Left renal cortex interstitium (tissue), 4 donors: Measurements from ENCODE around the gene DDHD1. TPM values are rescaled to one million over a fixed set of nuclear protein-coding genes. Genes with fewer than 3 reads are reported as not detected.
A peak's percentile ranks its signal among the peaks of the same experiment; 100 is the strongest.
"Not testable (repeated sequence)": the region's sequence is repeated elsewhere in the genome, so short reads cannot be mapped to it uniquely, and the experiment has no call there.

Experiments used
- DNase-seq, 4 donors: peaks; one replicate each; pipeline ENCODE4 v3.0.0-alpha.2; 2013; ENCODE audit warnings: low read depth in 4 of 4, low spot score in 2 of 4, missing footprints in 1 of 4
- polyA plus RNA-seq, 4 donors: library from polyadenylated mRNA; unstranded; fragments of 120-200 nt; gene quantifications; one replicate each; pipeline ENCODE4 v1.2.1, GENCODE V29; 2013; ENCODE audit not compliant: insufficient read length in 4 of 4

The DDHD1 gene
- polyA plus RNA-seq: 10 to 100 TPM in 2 of 4 donors, 1 to 10 TPM in 2; 7.7 to 15.6 (median 11.1) TPM

- DNase-seq: peak; percentile 47 to 51 (median 48)
These were observed at the start of gene DDHD1 for GRCh38 chr14:53152887-53153701. Gene DDHD1 (minus strand): TSS chr14:53153323. CDS start chr14:53153098, 225 bp downstream.

- no peak for DNase-seq
These were observed 42.8 kb upstream of the DDHD1 start for GRCh38 chr14:53195949-53196348.

GRCh38 chr14:53193193-53193592, 40.1 kb upstream of the DDHD1 start:
- no peak for DNase-seq

- DNase-seq: no peak
These were observed 39.1 kb upstream of the DDHD1 start for GRCh38 chr14:53192052-53192760.

DNA sequence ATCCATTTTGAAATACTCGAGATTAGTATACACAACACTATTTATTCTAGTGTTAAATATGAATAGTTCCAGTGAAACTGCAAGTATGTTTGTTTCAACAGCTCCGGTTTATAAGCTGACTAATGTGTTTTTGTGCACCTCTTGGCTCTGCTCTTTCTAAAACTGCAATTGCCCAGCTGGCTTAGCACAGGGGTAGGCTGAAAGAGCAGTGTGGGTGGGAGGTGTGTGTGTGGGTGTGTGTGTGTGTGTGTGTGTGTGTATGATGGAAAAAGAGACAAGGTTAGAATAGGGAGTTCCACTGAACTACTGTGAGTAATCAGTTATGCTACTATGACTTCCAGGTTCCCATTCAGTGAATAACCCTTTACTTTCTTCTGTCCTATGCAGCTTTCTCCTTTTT, 37.8 kb upstream of the DDHD1 start:
- DNase-seq: no peak

GRCh38 chr14:53187921-53188463, 34.9 kb upstream of the DDHD1 start:
- no peak for DNase-seq

DNA sequence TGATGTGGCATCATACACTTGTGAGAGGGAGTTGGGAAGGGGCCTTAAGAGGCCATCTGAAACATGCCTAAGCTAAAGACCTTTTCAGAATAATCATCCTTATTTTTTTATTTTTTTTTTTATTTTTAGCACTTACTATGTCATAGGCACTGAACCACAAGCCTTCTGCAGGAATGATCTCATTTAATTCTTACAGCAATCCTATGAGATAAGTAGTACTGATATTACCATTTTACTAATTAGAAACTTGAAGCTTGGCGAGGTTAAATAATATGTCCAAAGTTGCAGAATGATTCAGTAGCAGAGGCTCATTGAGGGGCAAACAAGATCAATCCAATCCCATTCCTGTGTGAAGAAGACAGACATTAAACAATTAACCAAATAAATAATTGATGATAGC, 33.4 kb upstream of the DDHD1 start:
- no peak for DNase-seq

DNA sequence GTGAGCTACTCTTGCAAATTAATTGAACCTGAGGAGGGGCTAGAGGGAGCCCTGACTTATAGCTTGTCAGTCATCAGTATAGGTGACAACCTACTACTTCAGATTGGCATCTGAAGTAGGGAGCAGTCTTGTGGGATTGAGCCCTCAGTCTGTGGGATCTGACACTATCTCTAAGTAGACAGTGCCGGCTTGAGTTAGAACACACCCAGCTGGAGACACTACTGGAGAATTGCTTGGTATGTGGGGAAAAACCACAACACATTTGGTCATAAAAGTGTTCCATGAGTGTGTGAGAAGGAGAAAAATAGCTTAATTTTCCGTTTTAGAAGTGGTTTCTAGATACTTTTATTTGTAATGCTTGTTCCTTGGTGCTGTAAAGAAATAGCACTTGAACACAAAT, 30.5 kb upstream of the DDHD1 start:
- no peak for DNase-seq

GRCh38 chr14:53183056-53183455, 29.9 kb upstream of the DDHD1 start:
- DNase-seq: no peak

DNA sequence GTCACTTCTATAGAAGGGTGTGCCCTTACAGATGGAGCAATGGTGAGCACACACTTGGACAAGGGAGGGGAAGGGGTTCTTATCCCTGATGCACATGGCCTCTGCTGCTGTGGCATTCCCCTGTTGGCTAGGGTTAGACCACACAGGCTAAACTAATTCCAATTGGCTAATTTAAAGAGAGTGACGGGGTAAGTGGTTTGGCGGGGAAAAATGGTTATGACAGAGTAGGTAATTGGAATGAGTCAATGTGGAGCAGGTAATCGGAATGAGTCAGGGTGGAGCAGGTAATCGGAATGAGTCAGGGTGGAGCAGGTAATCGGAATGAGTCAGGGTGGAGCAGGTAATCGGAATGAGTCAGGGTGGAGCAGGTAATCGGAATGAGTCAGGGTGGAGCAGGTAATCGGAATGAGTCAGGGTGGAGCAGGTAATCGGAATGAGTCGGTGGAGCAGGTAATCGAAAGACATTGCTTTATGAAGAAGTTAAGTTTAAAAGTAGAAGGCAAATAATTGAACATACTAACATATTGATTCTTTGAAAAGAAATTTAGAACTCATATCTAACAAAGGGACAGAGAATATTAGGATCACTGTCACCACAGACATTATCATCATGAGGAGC, 28.4 kb upstream of the DDHD1 start:
- DNase-seq: not testable (repeated sequence)

DNA sequence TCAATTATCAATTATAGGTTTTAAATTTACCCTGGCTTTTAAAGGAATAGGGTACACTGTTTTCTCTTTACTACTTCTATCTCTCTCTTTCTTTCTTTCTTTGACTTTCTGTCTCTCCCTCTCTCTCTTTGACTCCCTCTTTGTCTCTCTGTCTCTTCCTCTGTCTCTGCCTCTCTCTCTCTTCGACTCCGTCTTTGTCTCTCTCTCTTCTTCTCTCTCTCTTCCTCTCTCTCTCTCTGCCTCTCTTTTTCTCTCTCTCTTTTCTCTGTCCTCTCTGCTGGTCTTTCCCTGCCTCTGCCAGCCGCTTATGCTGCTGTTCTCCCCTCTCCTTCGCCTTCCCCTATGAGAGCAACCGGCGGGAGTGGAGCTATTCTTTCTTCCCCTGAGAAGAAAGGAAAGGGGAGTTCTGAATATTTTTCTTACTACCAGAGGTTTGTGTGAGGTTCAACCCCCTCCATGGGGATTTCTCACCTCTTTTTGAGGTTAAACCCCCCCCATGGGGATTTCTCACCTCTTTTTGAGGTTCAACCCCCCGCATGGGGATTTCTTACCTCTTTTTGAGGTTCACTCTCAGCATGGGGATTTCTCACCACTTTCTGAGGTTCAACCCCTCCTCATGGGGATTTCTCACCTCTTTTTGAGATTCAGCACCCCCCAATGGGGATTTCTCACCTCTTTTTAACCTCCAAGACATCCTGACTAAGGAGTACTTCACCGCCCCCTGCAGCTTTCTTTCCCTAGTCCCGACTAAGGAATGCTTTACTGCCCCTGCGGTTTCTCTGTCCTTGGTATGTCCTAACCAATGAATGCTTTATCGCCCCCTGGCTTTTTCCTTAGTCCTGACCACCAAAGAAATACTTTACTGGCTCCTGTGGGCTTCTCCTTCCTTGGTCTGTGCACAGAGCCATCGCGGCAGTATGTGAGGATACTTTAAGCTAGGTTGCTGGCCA, 27.4 kb upstream of the DDHD1 start:
- no peak for DNase-seq

- DNase-seq: not testable (repeated sequence)
These were observed 26.4 kb upstream of the DDHD1 start for GRCh38 chr14:53179486-53180005.

GRCh38 chr14:53175375-53175774, 22.3 kb upstream of the DDHD1 start:
- DNase-seq: no peak

GRCh38 chr14:53174918-53175317, 21.8 kb upstream of the DDHD1 start:
- DNase-seq: no peak

DNA sequence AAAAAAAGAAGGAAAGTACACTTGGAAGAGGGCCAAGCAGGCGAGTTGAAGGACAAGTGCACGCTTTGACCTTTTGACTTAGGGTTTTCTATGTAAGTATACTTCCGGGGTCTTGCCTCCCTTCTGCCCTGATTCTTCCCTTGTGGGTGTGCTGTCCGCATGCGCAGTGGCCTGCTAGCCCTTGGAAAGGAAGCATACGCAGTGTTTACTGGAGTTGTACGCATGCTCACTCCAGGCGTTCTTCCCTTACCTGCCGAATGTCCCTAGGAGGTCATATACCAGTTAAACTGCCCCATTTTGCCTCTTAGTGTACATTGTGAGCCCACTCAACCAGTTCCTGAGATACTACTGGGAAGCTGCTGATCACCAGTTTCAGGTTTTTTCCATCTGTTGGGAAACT, 15.7 kb upstream of the DDHD1 start:
- no peak for DNase-seq

DNA sequence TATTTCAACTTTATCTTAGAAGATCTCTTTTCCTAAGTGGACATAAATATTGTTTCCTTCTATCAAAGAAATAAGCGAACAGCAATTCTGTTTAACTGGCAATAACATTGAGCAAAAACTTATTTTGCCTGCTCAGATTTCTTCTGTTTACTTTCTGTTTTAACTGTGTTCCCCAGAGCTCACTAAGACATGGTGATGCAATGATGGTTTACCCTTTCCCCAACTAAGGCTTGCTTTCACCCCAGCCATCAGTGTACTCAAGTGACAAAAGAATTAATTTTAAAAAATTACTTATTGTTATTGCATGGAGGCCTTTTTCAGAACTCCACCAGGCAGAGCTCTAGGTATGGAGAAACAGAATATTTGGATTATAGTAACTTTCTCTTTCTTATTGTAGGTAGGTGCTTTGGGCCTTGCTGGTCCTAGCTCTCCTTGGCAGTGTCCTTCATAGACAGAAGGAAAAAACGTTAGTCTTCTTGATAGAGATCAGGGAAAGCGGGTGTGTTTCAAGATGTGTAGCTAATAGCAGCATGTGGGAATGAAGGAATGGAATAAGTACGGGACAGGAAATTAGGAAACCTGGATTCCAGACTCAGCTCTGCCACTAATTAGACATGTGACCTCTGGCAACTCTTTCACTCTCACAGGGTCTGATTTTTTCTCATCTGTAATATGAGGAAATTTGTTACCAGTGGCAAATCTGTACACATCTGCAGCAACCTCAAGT, 14.6 kb upstream of the DDHD1 start:
- no peak for DNase-seq

DNA sequence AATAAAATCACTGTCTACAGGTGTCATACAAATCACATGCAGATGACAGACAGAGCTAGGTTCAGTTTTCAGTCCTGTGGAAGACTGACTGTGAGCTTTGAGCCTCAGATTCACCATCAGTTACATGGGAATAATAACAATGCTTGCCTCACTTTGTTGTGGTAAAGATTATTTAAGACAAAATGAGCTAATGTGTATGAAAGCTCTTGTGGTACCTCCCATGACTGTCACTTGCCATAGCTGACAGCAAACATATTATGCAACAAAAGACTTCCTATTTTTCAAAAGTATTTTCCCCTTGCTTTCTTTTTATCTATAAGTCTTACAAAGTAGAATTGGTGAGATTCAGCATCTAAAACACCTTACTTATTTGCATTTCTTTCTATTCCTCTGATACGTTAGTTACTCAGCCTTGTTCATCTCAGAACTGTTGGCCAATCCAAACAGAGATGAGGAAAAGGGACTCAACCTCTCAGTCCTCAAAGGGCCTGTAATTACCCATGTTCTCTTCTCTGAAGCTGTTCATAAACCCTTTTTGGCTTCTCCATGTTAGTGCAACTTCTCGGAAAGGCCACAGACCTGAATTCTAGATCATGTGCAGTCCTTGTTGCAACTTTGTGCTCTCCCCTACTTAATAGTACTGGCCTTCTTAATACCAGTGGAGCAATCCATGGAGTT, 8.8 kb upstream of the DDHD1 start:
- DNase-seq: no peak

GRCh38 chr14:53156238-53156637, 3.1 kb upstream of the DDHD1 start:
- DNase-seq: no peak

DNA sequence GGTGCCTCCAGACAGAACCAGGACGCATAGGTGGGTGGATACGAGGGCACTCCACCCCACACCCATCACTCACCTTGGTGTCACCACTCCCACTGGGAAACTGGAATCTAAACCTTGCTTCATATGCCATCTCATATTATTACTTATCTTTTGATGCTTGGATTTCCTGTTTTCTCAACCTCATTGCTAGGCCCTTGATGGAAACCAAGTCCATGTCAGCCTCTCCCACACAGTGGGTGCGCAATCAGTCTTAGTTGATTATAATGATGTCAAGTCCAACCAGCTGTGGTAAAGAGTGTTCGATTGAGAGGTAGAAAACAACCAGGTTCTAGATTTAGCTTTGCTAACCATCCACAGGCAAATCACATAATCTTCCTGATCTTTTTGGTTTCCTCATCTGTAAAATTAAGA, 584 bp upstream of the DDHD1 start:
- peak in 1 of 4 donors; percentile 13 for DNase-seq
